HG02973 (cell line): ENCODE results near the gene METAP1.
"Not testable (repeated sequence)": the region's sequence is repeated elsewhere in the genome, so short reads cannot be mapped to it uniquely, and the experiment has no call there.

Source experiments
- ATAC-seq: cut with Tn5 transposase; IDR thresholded peaks from one replicate; pipeline ENCODE4 v1.9.1; 2021; ENCODE audit warnings: moderate library complexity; ENCODE audit not compliant: unreplicated experiment

METAP1 gene

GRCh38 chr4:98996765-98997068 lies 1.2 kb downstream of the METAP1 start:
- no peak for ATAC-seq

GRCh38 chr4:98997166-98997565 lies 1.6 kb downstream of the METAP1 start:
- ATAC-seq = no peak

GRCh38 chr4:98998551-98998950 lies 3.0 kb downstream of the METAP1 start:
- ATAC-seq = no peak

GRCh38 chr4:99002279-99002678 lies 6.8 kb downstream of the METAP1 start:
- ATAC-seq = no peak

GRCh38 chr4:99008051-99008450 lies 12.5 kb downstream of the METAP1 start:
- no peak for ATAC-seq

- no peak for ATAC-seq
These were observed 16.4 kb downstream of the METAP1 start for GRCh38 chr4:99011910-99012309.

GRCh38 chr4:99013402-99013843 lies 17.9 kb downstream of the METAP1 start:
- ATAC-seq = no peak

GRCh38 chr4:99013884-99014523 lies 18.5 kb downstream of the METAP1 start:
- ATAC-seq = no peak

GRCh38 chr4:99021386-99021785 lies 25.9 kb downstream of the METAP1 start:
- no peak for ATAC-seq

GRCh38 chr4:99022566-99022965 lies 27.0 kb downstream of the METAP1 start:
- no peak for ATAC-seq

GRCh38 chr4:99023800-99024251 lies 28.3 kb downstream of the METAP1 start:
- ATAC-seq = not testable (repeated sequence)

- no peak for ATAC-seq
These were observed 29.2 kb downstream of the METAP1 start for GRCh38 chr4:99024481-99025275.

- ATAC-seq = no peak
These were observed 30.0 kb downstream of the METAP1 start for GRCh38 chr4:99025506-99025905.

- no peak for ATAC-seq
These were observed 31.8 kb downstream of the METAP1 start for GRCh38 chr4:99027304-99027703.

GRCh38 chr4:99028187-99028586 lies 32.7 kb downstream of the METAP1 start:
- no peak for ATAC-seq

- ATAC-seq = peak; percentile 75
These were observed 33.7 kb downstream of the METAP1 start for GRCh38 chr4:99029018-99029735.

- ATAC-seq = no peak
These were observed 34.3 kb downstream of the METAP1 start for GRCh38 chr4:99029852-99030251.

GRCh38 chr4:99033956-99034355 lies 38.4 kb downstream of the METAP1 start:
- ATAC-seq = no peak

GRCh38 chr4:99038213-99038612 lies 42.7 kb downstream of the METAP1 start:
- ATAC-seq = no peak

GRCh38 chr4:99043346-99043745 lies 47.8 kb downstream of the METAP1 start:
- no peak for ATAC-seq

GRCh38 chr4:99047710-99048109 lies 52.2 kb downstream of the METAP1 start:
- ATAC-seq = no peak

- no peak for ATAC-seq
These were observed 57.4 kb downstream of the METAP1 start for GRCh38 chr4:99052902-99053301.
